Ectodermal cell (in vitro differentiated cells): Measurements from ENCODE around the gene ESPN.

Experiments
- H3K27ac ChIP-seq: 2 replicates; pipeline ENCODE4 v1.7.0; 2013; ENCODE audit warnings: mild to moderate bottlenecking, low read depth, low read length; ENCODE audit not compliant: insufficient read depth, poor library complexity, severe bottlenecking
- H3K27me3 ChIP-seq: 2 replicates; pipeline ENCODE4 v1.7.0; 2013; ENCODE audit warnings: mild to moderate bottlenecking, low read length; ENCODE audit not compliant: insufficient read depth, control insufficient read depth, poor library complexity, severe bottlenecking
- H3K36me3 ChIP-seq: one replicate; pipeline ENCODE4 v1.7.0; 2013; ENCODE audit warnings: low read length; ENCODE audit not compliant: control insufficient read depth, insufficient read depth
- H3K4me1 ChIP-seq: one replicate; pipeline ENCODE4 v1.7.0; 2013; ENCODE audit warnings: low read length; ENCODE audit not compliant: control insufficient read depth, insufficient read depth
- H3K4me3 ChIP-seq: 2 replicates; pipeline ENCODE4 v1.7.0; 2013; ENCODE audit warnings: low read depth, low read length, control low read depth; ENCODE audit not compliant: insufficient read depth
- H3K9me3 ChIP-seq: 2 replicates; pipeline ENCODE4 v1.7.0; 2013; ENCODE audit warnings: mild to moderate bottlenecking, low read length, moderate library complexity; ENCODE audit not compliant: control insufficient read depth
- WGBS, 2 experiments: methylation state at CpG; one replicate each; pipeline ENCODE4 v1.1.7; 2013; ENCODE audit warnings: missing lambda C conversion rate in 2 of 2; 5-methylcytosine and 5-hydroxymethylcytosine counted together

The ESPN gene

GRCh38 chr1:6497867-6498575, 73.4 kb downstream of the ESPN start:
- peaks cover 30% of the 10 kb centered on the region for H3K4me1 ChIP-seq
- WGBS, 2 experiments, result 51 to 54% methylated on average over 20 of the region's 20 CpGs
- H3K27ac ChIP-seq, result no peak overlapping the region
- H3K27me3 ChIP-seq, result peaks cover 23% of the 10 kb centered on the region
- peak overlapping the region; percentile 49 for H3K4me3 ChIP-seq
- no peaks in the 10 kb centered on the region for H3K9me3 ChIP-seq
- no peaks in the 10 kb centered on the region for H3K36me3 ChIP-seq

GRCh38 chr1:6498576-6499111, 74.1 kb downstream of the ESPN start:
- no peaks in the 10 kb centered on the region for H3K36me3 ChIP-seq
- no peak overlapping the region for H3K4me3 ChIP-seq
- peaks cover 30% of the 10 kb centered on the region for H3K4me1 ChIP-seq
- peaks cover 23% of the 10 kb centered on the region for H3K27me3 ChIP-seq
- WGBS, 2 experiments, result 75 to 76% methylated on average over 13 of the region's 13 CpGs
- no peaks in the 10 kb centered on the region for H3K9me3 ChIP-seq
- H3K27ac ChIP-seq, result no peak overlapping the region

GRCh38 chr1:6499296-6499695, 74.7 kb downstream of the ESPN start:
- Histone ChIP-seq H3K36me3 (no peaks in the 10 kb centered on the region), H3K27me3 (peaks cover 23% of the 10 kb centered on the region), H3K4me3 (no peak overlapping the region), H3K27ac (no peak overlapping the region), H3K9me3 (no peaks in the 10 kb centered on the region), H3K4me1 (peaks cover 30% of the 10 kb centered on the region)
- 87 to 89% methylated on average over 4 of the region's 4 CpGs for WGBS, 2 experiments

- Histone ChIP-seq H3K4me3 (no peak overlapping the region), H3K27me3 (peaks cover 22% of the 10 kb centered on the region), H3K27ac (no peak overlapping the region), H3K4me1 (peaks cover 27% of the 10 kb centered on the region), H3K36me3 (no peaks in the 10 kb centered on the region), H3K9me3 (no peaks in the 10 kb centered on the region)
- WGBS, 2 experiments, result 90 to 93% methylated on average over 27 of the region's 27 CpGs
Observed at GRCh38 chr1:6500544-6501278, 76.1 kb downstream of the ESPN start.

- no peak overlapping the region for H3K4me3 ChIP-seq
- WGBS, 2 experiments, result 88 to 89% methylated on average over 10 of the region's 10 CpGs
- H3K27ac ChIP-seq, result no peak overlapping the region
- no peaks in the 10 kb centered on the region for H3K36me3 ChIP-seq
- peaks cover 15% of the 10 kb centered on the region for H3K27me3 ChIP-seq
- no peaks in the 10 kb centered on the region for H3K9me3 ChIP-seq
- H3K4me1 ChIP-seq, result peaks cover 21% of the 10 kb centered on the region
Observed at GRCh38 chr1:6501279-6501813, 76.8 kb downstream of the ESPN start.

GRCh38 chr1:6502000-6502891, 77.7 kb downstream of the ESPN start:
- H3K4me3 ChIP-seq, result no peak overlapping the region
- 94 to 95% methylated on average over 31 of the region's 31 CpGs for WGBS, 2 experiments
- H3K4me1 ChIP-seq, result peaks cover 22% of the 10 kb centered on the region
- H3K36me3 ChIP-seq, result no peaks in the 10 kb centered on the region
- H3K27ac ChIP-seq, result no peak overlapping the region
- H3K9me3 ChIP-seq, result no peaks in the 10 kb centered on the region
- H3K27me3 ChIP-seq, result peaks cover 7% of the 10 kb centered on the region

GRCh38 chr1:6503884-6504602, 79.5 kb downstream of the ESPN start:
- WGBS, 2 experiments, result 80 to 84% methylated on average over 20 of the region's 20 CpGs
- H3K27ac ChIP-seq, result no peak overlapping the region
- H3K9me3 ChIP-seq, result no peaks in the 10 kb centered on the region
- H3K36me3 ChIP-seq, result no peaks in the 10 kb centered on the region
- no peaks in the 10 kb centered on the region for H3K27me3 ChIP-seq
- H3K4me3 ChIP-seq, result no peak overlapping the region
- H3K4me1 ChIP-seq, result peaks cover 9% of the 10 kb centered on the region

GRCh38 chr1:6504887-6505286, 80.3 kb downstream of the ESPN start:
- Histone ChIP-seq H3K27ac (no peak overlapping the region), H3K9me3 (no peaks in the 10 kb centered on the region), H3K4me3 (no peak overlapping the region), H3K36me3 (no peaks in the 10 kb centered on the region), H3K27me3 (no peaks in the 10 kb centered on the region), H3K4me1 (peaks cover 6% of the 10 kb centered on the region)
- WGBS, 2 experiments, result 91% methylated on average over 15 of the region's 15 CpGs

- Histone ChIP-seq H3K36me3 (no peaks in the 10 kb centered on the region), H3K4me3 (no peak overlapping the region), H3K27me3 (no peaks in the 10 kb centered on the region), H3K27ac (no peak overlapping the region), H3K4me1 (peaks cover 6% of the 10 kb centered on the region), H3K9me3 (no peaks in the 10 kb centered on the region)
- 94% methylated on average over 31 of the region's 31 CpGs for WGBS, 2 experiments
Observed at GRCh38 chr1:6505367-6506209, 81.0 kb downstream of the ESPN start.
